ENCODE data around the gene GDPD4. TPM values are rescaled to one million over a fixed set of nuclear protein-coding genes. Genes with fewer than 3 reads are reported as not detected.

GDPD4 gene
- polyA plus RNA-seq, 5 donors, result 0.14 to 0.72 (median 0.59) TPM; not detected in 1

DNA sequence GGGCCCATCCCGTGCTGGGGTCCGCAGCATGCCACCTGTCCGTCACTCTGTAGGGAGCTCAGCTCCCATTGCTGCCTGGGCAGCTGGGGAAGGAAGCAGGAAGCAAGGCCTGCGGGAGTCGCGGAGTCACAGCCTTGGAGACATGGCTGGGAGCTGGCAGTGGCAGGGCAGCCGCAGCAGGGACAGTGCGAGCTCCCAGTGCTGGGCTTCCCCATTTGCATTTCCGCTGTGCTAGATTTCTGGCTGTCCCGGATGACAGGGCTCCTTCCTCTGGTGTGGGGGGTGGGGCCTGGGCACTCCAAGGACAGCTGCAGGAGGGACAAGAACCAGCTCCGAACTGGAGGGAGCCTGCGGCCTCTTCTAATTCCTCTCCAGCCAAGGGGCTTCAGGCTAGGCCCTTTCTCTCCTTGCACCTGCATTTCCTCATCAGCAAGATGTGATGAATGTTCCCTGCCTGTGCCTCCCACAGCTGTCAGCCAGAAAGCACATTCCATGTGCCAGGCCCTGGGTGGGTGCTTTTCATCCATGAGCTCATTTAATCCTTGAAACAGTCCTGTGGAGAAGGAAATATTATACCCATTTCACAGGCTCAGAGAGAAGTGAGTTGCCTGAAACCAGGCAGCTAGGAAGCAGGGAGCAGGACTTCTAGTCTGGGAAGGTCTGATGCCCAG is 125.5 kb downstream of the GDPD4 start:
- no peak for DNase-seq

- no peak for DNase-seq
Observed at GRCh38 chr11:77175021-77175842, 126.3 kb downstream of the GDPD4 start.

- DNase-seq, result no peak
Observed at GRCh38 chr11:77174559-77174958, 126.9 kb downstream of the GDPD4 start.

- DNase-seq, result no peak
Observed at GRCh38 chr11:77173494-77173893, 128.0 kb downstream of the GDPD4 start.

- no peak for DNase-seq
Observed at GRCh38 chr11:77172666-77172982, 128.9 kb downstream of the GDPD4 start.

GRCh38 chr11:77171885-77172665 is 129.4 kb downstream of the GDPD4 start:
- DNase-seq, result no peak

- no peak for DNase-seq
Observed at GRCh38 chr11:77171254-77171653, 130.2 kb downstream of the GDPD4 start.

GRCh38 chr11:77170107-77170506 is 131.4 kb downstream of the GDPD4 start:
- no peak for DNase-seq

- no peak for DNase-seq
Observed at GRCh38 chr11:77167791-77168190, 133.7 kb downstream of the GDPD4 start.

DNA sequence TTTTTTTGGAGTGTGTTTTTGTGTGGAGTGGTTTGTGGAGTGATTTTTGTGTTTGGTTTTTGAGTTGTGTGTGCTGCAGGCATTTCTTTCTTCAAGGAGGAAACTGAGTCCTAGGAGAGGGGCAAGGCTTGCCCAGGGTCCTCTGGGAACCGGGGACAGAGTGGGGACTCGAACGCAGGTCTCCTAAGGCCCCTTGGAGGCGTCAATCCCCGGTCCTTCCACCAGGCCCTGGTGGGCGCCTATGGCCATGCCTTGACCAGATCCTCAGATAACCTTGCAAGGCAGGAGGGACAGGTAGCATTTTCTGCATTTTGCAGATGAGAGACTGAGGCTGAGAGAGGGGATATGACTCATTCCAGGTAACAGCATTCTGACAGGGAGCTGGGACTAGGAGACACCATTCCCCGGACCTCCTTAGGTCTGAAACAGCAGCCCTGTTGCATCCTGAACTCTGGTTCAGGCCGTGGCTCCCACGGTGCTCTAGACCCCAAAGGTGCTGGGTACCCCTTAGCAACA is 134.3 kb downstream of the GDPD4 start:
- DNase-seq, result no peak

Other genes starting within 250 kb of the GDPD4 start
- 10 to 100 TPM; 20.9 to 30.0 (median 27.1) TPM for gene CAPN5, start 234.7 kb downstream of the GDPD4 start, polyA plus RNA-seq (ENCODE audit: insufficient read depth in 1 of 5, insufficient read length in 5 of 5, low replicate concordance in 1 of 5)
- gene OMP, start 198.8 kb downstream of the GDPD4 start, polyA plus RNA-seq (ENCODE audit: insufficient read depth in 1 of 5, insufficient read length in 5 of 5, low replicate concordance in 1 of 5), result under 1 TPM in 3 of 5 donors, not detected in 2; 0.29 to 0.39 (median 0.31) TPM
- gene MYO7A, start 173.4 kb downstream of the GDPD4 start, polyA plus RNA-seq (ENCODE audit: insufficient read depth in 1 of 5, insufficient read length in 5 of 5, low replicate concordance in 1 of 5), result 1 to 10 TPM; 4.4 to 6.3 (median 5.4) TPM
- gene PAK1, start 172.4 kb upstream of the GDPD4 start, polyA plus RNA-seq (ENCODE audit: insufficient read depth in 1 of 5, insufficient read length in 5 of 5, low replicate concordance in 1 of 5), result 10 to 100 TPM; 45.9 to 66.2 (median 57.3) TPM

Measured in right lung (tissue), 5 donors.